ENCODE results near the gene CLIP2.

DNA sequence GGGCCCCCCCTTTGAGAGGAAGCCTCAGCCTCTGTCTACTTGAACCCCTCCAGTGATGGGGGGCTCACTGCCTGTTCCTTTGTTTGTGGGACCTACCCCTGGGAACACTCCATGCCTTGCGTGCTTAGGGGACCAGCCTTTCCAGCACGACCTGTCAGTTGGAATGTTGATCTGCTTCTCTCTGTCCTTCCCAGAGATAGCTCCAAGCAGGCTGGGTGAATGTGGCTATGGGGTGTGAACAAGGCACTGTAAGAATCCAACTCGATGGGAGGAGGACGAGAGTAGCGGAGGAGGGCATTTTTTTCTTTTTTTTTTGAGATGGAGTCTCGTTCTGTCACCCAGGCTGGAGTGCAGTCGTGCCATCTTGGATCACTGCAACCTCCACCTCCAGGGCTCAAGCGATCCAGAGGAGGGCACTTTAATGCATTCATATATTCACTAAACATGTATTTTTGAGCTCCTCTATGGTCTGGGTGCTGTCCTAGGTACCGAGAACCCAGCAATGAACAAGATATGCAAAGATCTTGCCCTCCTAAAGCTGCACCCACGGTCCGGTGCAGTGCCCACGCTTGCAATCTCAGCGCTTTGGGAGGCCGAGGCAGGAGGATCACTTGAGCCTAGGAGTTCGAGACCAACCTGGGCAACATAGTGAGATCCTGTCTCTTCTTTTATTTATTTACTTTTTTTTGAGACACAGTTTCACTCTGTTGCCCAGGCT lies 8.5 kb downstream of the CLIP2 start:
- TF ChIP-seq POLR2A (IDR thresholded peaks at IDR 0.05): no peak
- TF ChIP-seq, protein P1, sequence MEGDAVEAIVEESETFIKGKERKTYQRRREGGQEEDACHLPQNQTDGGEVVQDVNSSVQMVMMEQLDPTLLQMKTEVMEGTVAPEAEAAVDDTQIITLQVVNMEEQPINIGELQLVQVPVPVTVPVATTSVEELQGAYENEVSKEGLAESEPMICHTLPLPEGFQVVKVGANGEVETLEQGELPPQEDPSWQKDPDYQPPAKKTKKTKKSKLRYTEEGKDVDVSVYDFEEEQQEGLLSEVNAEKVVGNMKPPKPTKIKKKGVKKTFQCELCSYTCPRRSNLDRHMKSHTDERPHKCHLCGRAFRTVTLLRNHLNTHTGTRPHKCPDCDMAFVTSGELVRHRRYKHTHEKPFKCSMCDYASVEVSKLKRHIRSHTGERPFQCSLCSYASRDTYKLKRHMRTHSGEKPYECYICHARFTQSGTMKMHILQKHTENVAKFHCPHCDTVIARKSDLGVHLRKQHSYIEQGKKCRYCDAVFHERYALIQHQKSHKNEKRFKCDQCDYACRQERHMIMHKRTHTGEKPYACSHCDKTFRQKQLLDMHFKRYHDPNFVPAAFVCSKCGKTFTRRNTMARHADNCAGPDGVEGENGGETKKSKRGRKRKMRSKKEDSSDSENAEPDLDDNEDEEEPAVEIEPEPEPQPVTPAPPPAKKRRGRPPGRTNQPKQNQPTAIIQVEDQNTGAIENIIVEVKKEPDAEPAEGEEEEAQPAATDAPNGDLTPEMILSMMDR (IDR thresholded peaks at IDR 0.05): no peak

All from esophagus squamous epithelium (tissue), 4 donors.